GF-D8 (cell line): Measurements from ENCODE around the gene NKAIN2.
"Not testable (repeated sequence)": the region's sequence is repeated elsewhere in the genome, so short reads cannot be mapped to it uniquely, and the experiment has no call there.

Experiments used
- DNase-seq: peaks from one replicate; lab custom pipeline; 2025; lab: John Stamatoyannopoulos, UW

NKAIN2 gene

GRCh38 chr6:123967905-123968304 lies 164.2 kb downstream of the NKAIN2 start:
- no peak for DNase-seq

GRCh38 chr6:123972600-123973294 lies 169.1 kb downstream of the NKAIN2 start:
- DNase-seq: no peak

GRCh38 chr6:123980311-123980710 lies 176.6 kb downstream of the NKAIN2 start:
- DNase-seq: no peak

GRCh38 chr6:123986938-123987337 lies 183.3 kb downstream of the NKAIN2 start:
- no peak for DNase-seq

GRCh38 chr6:123989918-123990317 lies 186.3 kb downstream of the NKAIN2 start:
- not testable (repeated sequence) for DNase-seq

- DNase-seq: no peak
These were observed 186.7 kb downstream of the NKAIN2 start for GRCh38 chr6:123990376-123990775.

- DNase-seq: no peak
These were observed 190.5 kb downstream of the NKAIN2 start for GRCh38 chr6:123994168-123994567.

- DNase-seq: no peak
These were observed 191.4 kb downstream of the NKAIN2 start for GRCh38 chr6:123994891-123995635.

GRCh38 chr6:123997223-123997622 lies 193.6 kb downstream of the NKAIN2 start:
- no peak for DNase-seq

- no peak for DNase-seq
These were observed 198.9 kb downstream of the NKAIN2 start for GRCh38 chr6:124002377-124003081.

GRCh38 chr6:124007266-124007665 lies 203.6 kb downstream of the NKAIN2 start:
- no peak for DNase-seq

GRCh38 chr6:124008000-124008987 lies 204.6 kb downstream of the NKAIN2 start:
- no peak for DNase-seq

GRCh38 chr6:124008988-124009765 lies 205.5 kb downstream of the NKAIN2 start:
- DNase-seq: no peak

- DNase-seq: no peak
These were observed 206.9 kb downstream of the NKAIN2 start for GRCh38 chr6:124010574-124010973.

GRCh38 chr6:124011180-124011579 lies 207.5 kb downstream of the NKAIN2 start:
- DNase-seq: no peak

- DNase-seq: not testable (repeated sequence)
These were observed 218.4 kb downstream of the NKAIN2 start for GRCh38 chr6:124022051-124022450.

GRCh38 chr6:124022641-124023040 lies 219.0 kb downstream of the NKAIN2 start:
- DNase-seq: no peak

GRCh38 chr6:124026694-124027093 lies 223.0 kb downstream of the NKAIN2 start:
- no peak for DNase-seq

GRCh38 chr6:124027392-124027791 lies 223.7 kb downstream of the NKAIN2 start:
- DNase-seq: no peak

- no peak for DNase-seq
These were observed 224.5 kb downstream of the NKAIN2 start for GRCh38 chr6:124028117-124028516.

GRCh38 chr6:124029567-124029966 lies 225.9 kb downstream of the NKAIN2 start:
- no peak for DNase-seq
